MCF 10A (cell line): ENCODE results near the gene SIM2. TPM values are rescaled to one million over a fixed set of nuclear protein-coding genes. Genes with fewer than 3 reads are reported as not detected.
A peak's percentile ranks its signal among the peaks of the same experiment; 100 is the strongest.

ENCODE experiments used
- BruUV-seq: library from RNA; stranded (reverse); fragments of 400-500 nt; replicated peaks from 2 replicates; lab custom pipeline; 2021; lab: Mats Ljungman, UMichigan
- CTCF ChIA-PET: fragments of 300-600 bp; sonication (Branson Sonifier 250); formaldehyde crosslinking; extraction: SDS; loops from one replicate; lab custom pipeline; 2021; ENCODE audit warnings: antibody characterized with exemption, inconsistent platforms; lab: Yijun Ruan, JAX
- POLR2A ChIA-PET: fragments of 300-600, 350-650 bp; sonication (Branson Sonifier 250); formaldehyde crosslinking; extraction: SDS; loops from one replicate; lab custom pipeline; 2020; ENCODE audit warnings: antibody characterized with exemption, inconsistent platforms; lab: Yijun Ruan, JAX
- DNase-seq: peaks from one replicate; pipeline ENCODE4 v3.0.0-alpha.2; 2018; ENCODE audit not compliant: unreplicated experiment
- H3K27ac Mint-ChIP-seq: one replicate; pipeline ENCODE4 v1.8.0; 2022; ENCODE audit warnings: mild to moderate bottlenecking, low read depth, mixed read lengths; ENCODE audit not compliant: unreplicated experiment
- H3K27me3 Mint-ChIP-seq: one replicate; pipeline ENCODE4 v1.8.0; 2022; ENCODE audit warnings: mixed read lengths; ENCODE audit not compliant: insufficient read depth, unreplicated experiment
- H3K36me3 Mint-ChIP-seq: one replicate; pipeline ENCODE4 v1.8.0; 2022; ENCODE audit warnings: mild to moderate bottlenecking, moderate library complexity, mixed read lengths; ENCODE audit not compliant: insufficient read depth, unreplicated experiment
- H3K4me1 Mint-ChIP-seq: one replicate; pipeline ENCODE4 v1.8.0; 2022; ENCODE audit warnings: mixed read lengths; ENCODE audit not compliant: insufficient read depth, unreplicated experiment
- H3K4me3 Mint-ChIP-seq: one replicate; pipeline ENCODE4 v1.8.0; 2022; ENCODE audit warnings: mild to moderate bottlenecking, moderate library complexity, mixed read lengths; ENCODE audit not compliant: unreplicated experiment
- H3K9me3 Mint-ChIP-seq: one replicate; pipeline ENCODE4 v1.8.0; 2022; ENCODE audit warnings: mixed read lengths; ENCODE audit not compliant: unreplicated experiment
- intact Hi-C: fragments of 100-400 bp; cut with micrococcal nuclease; formaldehyde crosslinking; loops from 2 replicates; pipeline ENCODE4 v1.14.1; 2022
- total RNA-seq: library from RNA; stranded (reverse); gene quantifications from 2 replicates; pipeline ENCODE4 v1.2.3, GENCODE V29; 2022
- TF ChIP-seq, protein P1 (sequence below): fragments of 200-600 bp; IDR thresholded peaks from one replicate; pipeline ENCODE4 v1.8.0; 2022; ENCODE audit warnings: antibody characterized with exemption, mild to moderate bottlenecking; ENCODE audit not compliant: unreplicated experiment

Gene SIM2
- total RNA-seq, 1 experiment from 2014 or later: 14.4 TPM

DNA sequence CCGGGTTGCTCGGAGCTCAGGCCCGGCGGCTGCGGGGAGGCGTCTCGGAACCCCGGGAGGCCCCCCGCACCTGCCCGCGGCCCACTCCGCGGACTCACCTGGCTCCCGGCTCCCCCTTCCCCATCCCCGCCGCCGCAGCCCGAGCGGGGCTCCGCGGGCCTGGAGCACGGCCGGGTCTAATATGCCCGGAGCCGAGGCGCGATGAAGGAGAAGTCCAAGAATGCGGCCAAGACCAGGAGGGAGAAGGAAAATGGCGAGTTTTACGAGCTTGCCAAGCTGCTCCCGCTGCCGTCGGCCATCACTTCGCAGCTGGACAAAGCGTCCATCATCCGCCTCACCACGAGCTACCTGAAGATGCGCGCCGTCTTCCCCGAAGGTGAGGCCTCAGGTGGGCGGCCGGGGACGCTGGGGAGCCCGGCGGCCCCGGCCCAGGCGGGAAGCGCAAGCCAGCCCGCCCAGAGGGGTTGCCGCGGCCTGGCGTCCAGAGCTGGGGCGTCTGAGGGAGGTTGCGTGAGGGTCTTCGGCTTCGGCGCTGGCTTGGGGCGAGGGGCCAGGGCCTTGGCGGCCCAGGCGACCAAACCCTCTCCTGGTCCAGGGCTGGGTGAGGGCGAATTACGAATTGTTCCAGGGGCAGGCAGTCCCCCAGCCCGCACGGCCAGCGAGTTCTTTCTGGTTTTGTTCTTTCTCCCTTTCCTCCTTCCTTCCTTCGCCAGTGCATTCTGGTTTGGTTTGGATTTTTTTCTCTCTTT, 805 bp downstream of the SIM2 start:
- CTCF ChIA-PET: interaction anchor here (1.0 to 1.4 kb wide), 4 partner anchors 69 to 378 kb away, joined by 3 to 7 read pairs (median 5); no protein-coding TSS in a partner anchor
- POLR2A ChIA-PET: interaction anchor here (0.6 to 2.0 kb wide), 6 partner anchors 19 to 379 kb away, joined by 3 to 5 read pairs (median 3); partner anchors contain the start of gene MORC3
- intact Hi-C loops: loop anchor here (2.0 to 5.0 kb wide), 2 partner anchors 69 to 213 kb away; no protein-coding TSS in a partner anchor
- Mint-ChIP-seq H3K27me3 (no peaks in the 10 kb centered on the region), H3K4me3 (peak overlapping the region; percentile 81), H3K9me3 (no peaks in the 10 kb centered on the region), H3K36me3 (no peaks in the 10 kb centered on the region), H3K4me1 (peaks cover 13% of the 10 kb centered on the region), H3K27ac (peak overlapping the region; percentile 83)
- BruUV-seq: no TSS peak
- peak; percentile 21 for DNase-seq
- TF ChIP-seq, protein P1, sequence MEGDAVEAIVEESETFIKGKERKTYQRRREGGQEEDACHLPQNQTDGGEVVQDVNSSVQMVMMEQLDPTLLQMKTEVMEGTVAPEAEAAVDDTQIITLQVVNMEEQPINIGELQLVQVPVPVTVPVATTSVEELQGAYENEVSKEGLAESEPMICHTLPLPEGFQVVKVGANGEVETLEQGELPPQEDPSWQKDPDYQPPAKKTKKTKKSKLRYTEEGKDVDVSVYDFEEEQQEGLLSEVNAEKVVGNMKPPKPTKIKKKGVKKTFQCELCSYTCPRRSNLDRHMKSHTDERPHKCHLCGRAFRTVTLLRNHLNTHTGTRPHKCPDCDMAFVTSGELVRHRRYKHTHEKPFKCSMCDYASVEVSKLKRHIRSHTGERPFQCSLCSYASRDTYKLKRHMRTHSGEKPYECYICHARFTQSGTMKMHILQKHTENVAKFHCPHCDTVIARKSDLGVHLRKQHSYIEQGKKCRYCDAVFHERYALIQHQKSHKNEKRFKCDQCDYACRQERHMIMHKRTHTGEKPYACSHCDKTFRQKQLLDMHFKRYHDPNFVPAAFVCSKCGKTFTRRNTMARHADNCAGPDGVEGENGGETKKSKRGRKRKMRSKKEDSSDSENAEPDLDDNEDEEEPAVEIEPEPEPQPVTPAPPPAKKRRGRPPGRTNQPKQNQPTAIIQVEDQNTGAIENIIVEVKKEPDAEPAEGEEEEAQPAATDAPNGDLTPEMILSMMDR: no peak

DNA sequence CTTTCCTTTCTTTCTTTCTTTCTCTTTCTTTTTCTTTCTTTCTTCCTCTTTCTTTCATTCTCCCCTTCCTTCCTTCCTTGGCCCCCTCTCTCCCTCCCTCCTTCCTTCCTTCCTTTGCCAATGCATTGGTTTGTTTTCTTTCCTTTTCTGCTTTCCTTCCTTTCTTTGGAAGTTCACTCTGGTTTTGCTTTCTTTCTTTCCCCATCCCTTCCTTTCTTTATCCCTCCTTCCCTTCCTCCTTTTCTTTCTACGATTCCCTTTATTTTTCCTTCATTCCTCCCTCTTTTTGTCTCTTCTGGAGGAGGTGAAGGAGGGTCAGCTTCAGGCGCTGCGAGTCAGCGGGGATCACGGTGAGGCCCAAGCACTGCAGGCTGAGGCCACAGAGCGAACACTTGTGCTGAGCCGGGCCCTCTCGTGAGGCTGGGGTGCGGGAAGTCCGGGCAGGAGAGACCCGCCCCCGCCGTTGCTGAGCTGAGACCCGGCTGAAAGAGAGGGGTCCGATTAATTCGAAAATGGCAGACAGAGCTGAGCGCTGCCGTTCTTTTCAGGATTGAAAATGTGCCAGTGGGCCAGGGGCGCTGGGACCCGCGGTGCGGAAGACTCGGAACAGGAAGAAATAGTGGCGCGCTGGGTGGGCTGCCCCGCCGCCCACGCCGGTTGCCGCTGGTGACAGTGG, 1.5 kb downstream of the SIM2 start:
- POLR2A ChIA-PET: interaction anchor here (1.6 to 2.0 kb wide), 2 partner anchors 19 to 270 kb away, joined by 3 to 5 read pairs; no protein-coding TSS in a partner anchor
- peak overlapping the region; percentile 81 for H3K4me3 Mint-ChIP-seq
- H3K9me3 Mint-ChIP-seq: no peaks in the 10 kb centered on the region
- no peaks in the 10 kb centered on the region for H3K36me3 Mint-ChIP-seq
- BruUV-seq: TSS peak; percentile 46
- H3K27me3 Mint-ChIP-seq: no peaks in the 10 kb centered on the region
- H3K4me1 Mint-ChIP-seq: peaks cover 13% of the 10 kb centered on the region
- TF ChIP-seq, protein P1: no peak
- peak overlapping the region; percentile 83 for H3K27ac Mint-ChIP-seq
- no peak for DNase-seq
- CTCF ChIA-PET: interaction anchor here (0.6 to 1.2 kb wide), 8 partner anchors 9 to 379 kb away, joined by 3 to 6 read pairs (median 4); no protein-coding TSS in a partner anchor
- intact Hi-C loops: loop anchor here (5.0 kb wide), 1 partner anchor 212 kb away; no protein-coding TSS in a partner anchor

DNA sequence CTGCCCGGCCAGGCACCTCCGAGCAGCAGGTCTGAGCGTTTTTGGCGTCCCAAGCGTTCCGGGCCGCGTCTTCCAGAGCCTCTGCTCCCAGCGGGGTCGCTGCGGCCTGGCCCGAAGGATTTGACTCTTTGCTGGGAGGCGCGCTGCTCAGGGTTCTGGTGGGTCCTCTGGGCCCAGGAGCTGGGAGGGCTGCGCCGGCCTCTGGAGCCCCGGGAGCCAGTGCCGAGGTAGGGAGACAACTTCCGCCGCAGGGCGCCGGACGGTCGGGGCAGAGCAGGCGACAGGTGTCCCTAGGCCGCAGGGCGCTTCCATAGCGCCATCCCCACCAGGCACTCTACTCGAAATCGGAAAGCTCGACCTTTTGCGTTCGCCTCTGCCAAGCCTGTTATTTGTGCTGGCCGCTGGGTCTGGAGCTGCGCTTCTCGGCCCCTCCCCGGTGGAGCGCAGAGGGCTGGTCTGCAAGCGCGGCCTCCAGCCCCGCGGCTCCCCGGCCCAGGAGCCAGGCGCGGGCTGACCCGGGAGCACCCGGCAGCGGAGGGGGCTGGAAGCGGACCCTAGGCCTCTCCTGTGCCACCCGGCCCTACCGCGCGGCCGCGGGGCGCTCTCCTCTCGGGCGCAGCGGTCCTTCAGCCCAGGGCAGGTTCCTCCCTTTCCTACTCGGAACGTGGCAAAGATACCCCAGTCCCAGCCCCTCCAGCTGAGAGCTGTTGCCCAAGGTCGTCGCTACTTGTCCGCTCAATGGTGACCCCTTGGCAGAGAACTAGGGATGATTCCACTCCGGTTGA, 2.2 kb downstream of the SIM2 start:
- peak overlapping the region; percentile 81 for H3K4me3 Mint-ChIP-seq
- H3K4me1 Mint-ChIP-seq: peaks cover 13% of the 10 kb centered on the region
- TF ChIP-seq, protein P1: no peak
- BruUV-seq: TSS peak; percentile 17
- CTCF ChIA-PET: interaction anchor here (0.6 to 2.0 kb wide), 7 partner anchors 10 to 379 kb away, joined by 3 to 8 read pairs (median 4); no protein-coding TSS in a partner anchor
- H3K36me3 Mint-ChIP-seq: no peaks in the 10 kb centered on the region
- no peaks in the 10 kb centered on the region for H3K27me3 Mint-ChIP-seq
- intact Hi-C loops: loop anchor here (5.0 kb wide), 1 partner anchor 211 kb away; no protein-coding TSS in a partner anchor
- H3K9me3 Mint-ChIP-seq: no peaks in the 10 kb centered on the region
- peak overlapping the region; percentile 83 for H3K27ac Mint-ChIP-seq
- POLR2A ChIA-PET: interaction anchor here (0.7 to 2.0 kb wide), 6 partner anchors 15 to 316 kb away, joined by 3 to 6 read pairs (median 4); no protein-coding TSS in a partner anchor
- DNase-seq: peak; percentile 26
